NOMO-1 (cell line): ENCODE data around the gene CRYM.
"Not testable (repeated sequence)": the region's sequence is repeated elsewhere in the genome, so short reads cannot be mapped to it uniquely, and the experiment has no call there.

ENCODE experiments used
- DNase-seq, 2 experiments: peaks; one replicate each; lab custom pipeline; 2025; ENCODE audit not compliant: unreplicated experiment in 2 of 2; lab: John Stamatoyannopoulos, UW

CRYM gene

GRCh38 chr16:21250072-21250923, 27.8 kb downstream of the CRYM start:
- DNase-seq: no peak

GRCh38 chr16:21248179-21248578, 29.9 kb downstream of the CRYM start:
- not testable (repeated sequence) for DNase-seq

GRCh38 chr16:21244518-21245215, 33.4 kb downstream of the CRYM start:
- no peak for DNase-seq

- DNase-seq: no peak
These were observed 35.3 kb downstream of the CRYM start for GRCh38 chr16:21242756-21243155.

- no peak for DNase-seq
These were observed 38.4 kb downstream of the CRYM start for GRCh38 chr16:21239646-21240045.

GRCh38 chr16:21236831-21237230, 41.3 kb downstream of the CRYM start:
- no peak for DNase-seq

- no peak for DNase-seq
These were observed 42.9 kb downstream of the CRYM start for GRCh38 chr16:21235199-21235585.

- DNase-seq: no peak
These were observed 44.5 kb downstream of the CRYM start, which contains the start of gene ANKS4B for GRCh38 chr16:21233521-21234150. ANKS4B (plus strand) TSS chr16:21233699; CDS start chr16:21233738, 39 bp downstream.

- DNase-seq: no peak
These were observed 45.0 kb downstream of the CRYM start for GRCh38 chr16:21233045-21233520.

- DNase-seq: no peak
These were observed 49.7 kb downstream of the CRYM start for GRCh38 chr16:21228361-21228872.

GRCh38 chr16:21227866-21228265, 50.2 kb downstream of the CRYM start:
- peak; percentile 16 to 51 for DNase-seq

- DNase-seq: no peak
These were observed 51.3 kb downstream of the CRYM start for GRCh38 chr16:21226749-21227148.

GRCh38 chr16:21224800-21225199, 53.3 kb downstream of the CRYM start:
- DNase-seq: no peak

GRCh38 chr16:21223787-21224186, 54.3 kb downstream of the CRYM start:
- DNase-seq: no peak

- DNase-seq: no peak
These were observed 55.4 kb downstream of the CRYM start for GRCh38 chr16:21222495-21223337.

- DNase-seq: no peak
These were observed 58.5 kb downstream of the CRYM start for GRCh38 chr16:21219551-21219950.

- peak; percentile 36 to 57 for DNase-seq
These were observed 59.9 kb downstream of the CRYM start for GRCh38 chr16:21218153-21218552.

- no peak for DNase-seq
These were observed 61.0 kb downstream of the CRYM start for GRCh38 chr16:21217121-21217520.

GRCh38 chr16:21214086-21214485, 64.0 kb downstream of the CRYM start:
- DNase-seq: no peak

- DNase-seq: no peak
These were observed 66.6 kb downstream of the CRYM start, which contains the start of gene ZP2 for GRCh38 chr16:21211486-21211885. ZP2 (minus strand) TSS chr16:21211574; CDS start chr16:21211547, 27 bp downstream.
